GM18519 (cell line): ENCODE measurements around the gene FRMD5.
"Not testable (repeated sequence)": the region's sequence is repeated elsewhere in the genome, so short reads cannot be mapped to it uniquely, and the experiment has no call there.

Experiments used
- ATAC-seq: cut with Tn5 transposase; IDR thresholded peaks from one replicate; pipeline ENCODE4 v1.9.1; 2021; ENCODE audit warnings: mild to moderate bottlenecking, moderate library complexity; ENCODE audit not compliant: unreplicated experiment, low FRiP score

FRMD5 gene

GRCh38 chr15:43873651-43874050 is 321.4 kb downstream of the FRMD5 start:
- ATAC-seq: no peak

GRCh38 chr15:43872416-43873020 is 322.6 kb downstream of the FRMD5 start:
- ATAC-seq: no peak

DNA sequence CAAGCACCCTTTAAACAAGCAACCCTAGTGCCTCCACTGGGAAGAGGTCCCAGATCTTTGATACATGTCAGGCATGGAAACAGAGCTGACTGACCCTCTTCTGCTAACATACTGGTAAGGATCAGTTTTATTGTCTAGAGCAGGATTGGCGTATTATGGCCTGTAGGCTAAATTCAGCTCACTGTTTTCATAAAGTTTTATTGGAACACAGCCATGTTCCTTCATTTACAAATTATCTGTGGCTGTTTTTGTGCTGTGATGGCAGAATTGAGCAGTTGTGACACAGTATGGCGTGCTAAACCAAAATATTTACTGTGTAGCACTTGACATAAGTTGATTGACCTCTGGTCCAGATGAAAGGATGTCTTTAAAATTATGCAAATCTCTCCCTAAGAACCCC is 323.2 kb downstream of the FRMD5 start:
- ATAC-seq: no peak

GRCh38 chr15:43868406-43868805 is 326.7 kb downstream of the FRMD5 start:
- ATAC-seq: no peak

GRCh38 chr15:43867096-43867495 is 328.0 kb downstream of the FRMD5 start:
- ATAC-seq: no peak

DNA sequence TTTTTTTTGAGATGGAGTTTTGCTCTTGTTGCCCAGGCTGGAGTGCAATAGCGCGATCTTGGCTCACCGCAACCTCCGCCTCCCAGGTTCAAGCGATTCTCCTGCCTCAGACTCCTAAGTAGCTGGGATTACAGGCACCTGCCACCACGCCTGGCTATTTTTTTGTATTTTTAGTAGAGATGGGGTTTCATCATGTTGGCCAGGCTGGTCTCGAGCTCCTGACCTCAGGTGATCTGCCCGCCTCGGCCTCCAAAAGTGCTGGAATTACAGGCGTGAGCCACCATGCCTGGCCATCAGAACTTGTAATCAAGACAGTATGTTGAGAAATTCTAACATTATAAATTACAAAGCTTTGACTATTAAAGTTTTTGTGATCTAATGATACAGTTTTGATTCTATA is 328.4 kb downstream of the FRMD5 start:
- not testable (repeated sequence) for ATAC-seq

DNA sequence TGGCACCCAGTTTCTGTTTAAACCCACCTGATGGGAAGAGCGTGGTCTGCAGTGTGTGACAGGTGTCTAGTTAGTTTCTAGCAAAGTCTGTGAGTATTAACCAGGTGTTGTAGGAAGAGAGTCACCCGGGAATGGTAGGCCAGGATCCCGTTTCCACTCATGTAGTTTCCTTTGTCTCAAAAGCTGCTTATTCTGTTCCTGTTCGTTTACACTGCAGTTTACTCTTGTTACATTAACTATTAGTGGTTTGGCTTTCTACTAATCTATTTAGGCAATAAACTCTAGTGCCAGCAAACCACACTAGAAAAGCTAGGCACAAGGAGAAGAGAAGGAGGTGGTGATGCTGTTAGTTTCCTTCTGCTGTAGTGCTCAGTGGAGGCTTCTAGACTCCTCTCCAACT is 335.5 kb downstream of the FRMD5 start:
- no peak for ATAC-seq

- no peak for ATAC-seq
Measured at GRCh38 chr15:43854801-43855200, 340.3 kb downstream of the FRMD5 start.

DNA sequence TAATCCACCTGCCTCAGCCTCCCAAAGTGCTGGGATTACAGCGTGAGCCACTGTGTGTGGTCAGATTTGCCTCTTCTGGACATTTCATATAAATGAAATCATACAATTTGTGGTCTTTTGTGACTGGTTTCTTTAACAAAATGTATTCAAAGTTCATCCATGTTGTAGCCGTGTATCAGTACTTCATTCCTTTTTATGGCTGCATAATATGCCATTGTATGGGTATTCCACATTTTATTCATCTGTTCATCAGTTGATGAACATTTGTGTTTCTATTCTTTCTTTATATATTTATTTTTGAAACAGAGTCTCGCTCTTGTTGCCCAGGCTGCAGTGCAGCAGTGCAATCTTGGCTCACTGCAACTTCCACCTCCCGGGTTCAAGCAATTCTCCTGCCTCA is 342.5 kb downstream of the FRMD5 start:
- no peak for ATAC-seq

- no peak for ATAC-seq
Measured at GRCh38 chr15:43851251-43851650, 343.8 kb downstream of the FRMD5 start.

GRCh38 chr15:43845421-43845820 is 349.6 kb downstream of the FRMD5 start:
- no peak for ATAC-seq

DNA sequence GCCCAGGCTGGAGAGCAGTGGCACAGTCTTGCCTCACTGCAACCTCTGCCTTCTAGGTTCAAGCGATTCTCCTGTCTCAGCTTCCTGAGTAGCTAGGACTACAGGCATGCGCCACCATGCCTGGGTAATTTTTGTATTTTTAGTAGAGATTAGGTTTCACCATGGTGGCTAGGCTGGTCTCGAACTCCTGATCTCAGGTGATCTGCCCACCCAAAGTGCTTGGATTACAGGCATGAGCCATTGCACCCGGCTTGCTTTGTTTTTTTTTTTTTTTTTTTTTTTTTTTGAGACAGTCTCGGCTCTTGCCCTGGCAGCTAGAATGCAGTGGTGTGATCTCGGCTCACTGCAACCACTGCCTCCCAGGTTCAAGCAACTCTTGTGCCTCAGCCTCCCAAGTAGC is 362.6 kb downstream of the FRMD5 start:
- ATAC-seq: not testable (repeated sequence)

DNA sequence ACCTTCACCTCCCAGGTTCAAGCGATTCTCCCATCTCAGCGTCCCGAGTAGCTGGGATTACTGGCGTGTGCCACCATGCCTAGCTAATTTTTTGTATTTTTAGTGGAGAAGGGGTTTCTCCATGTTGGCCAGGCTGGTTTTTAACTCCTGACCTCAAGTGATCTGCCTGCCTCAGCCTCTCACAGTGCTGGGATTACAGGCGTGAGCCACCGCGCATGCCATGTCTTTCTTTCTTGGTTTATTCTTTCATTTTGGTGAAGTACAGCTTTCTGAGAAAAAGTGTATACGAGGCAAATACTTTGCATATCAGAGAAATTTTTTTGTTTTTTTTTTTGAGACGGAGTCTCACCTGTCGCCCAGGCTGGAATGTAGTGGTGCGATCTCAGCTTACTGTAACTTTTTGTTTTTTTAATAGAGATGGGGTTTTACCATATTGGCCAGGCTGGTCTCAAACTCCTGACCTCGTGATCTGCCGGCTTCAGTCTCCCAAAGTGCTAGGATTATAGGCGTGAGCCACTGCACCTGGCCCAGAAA is 363.5 kb downstream of the FRMD5 start:
- not testable (repeated sequence) for ATAC-seq

DNA sequence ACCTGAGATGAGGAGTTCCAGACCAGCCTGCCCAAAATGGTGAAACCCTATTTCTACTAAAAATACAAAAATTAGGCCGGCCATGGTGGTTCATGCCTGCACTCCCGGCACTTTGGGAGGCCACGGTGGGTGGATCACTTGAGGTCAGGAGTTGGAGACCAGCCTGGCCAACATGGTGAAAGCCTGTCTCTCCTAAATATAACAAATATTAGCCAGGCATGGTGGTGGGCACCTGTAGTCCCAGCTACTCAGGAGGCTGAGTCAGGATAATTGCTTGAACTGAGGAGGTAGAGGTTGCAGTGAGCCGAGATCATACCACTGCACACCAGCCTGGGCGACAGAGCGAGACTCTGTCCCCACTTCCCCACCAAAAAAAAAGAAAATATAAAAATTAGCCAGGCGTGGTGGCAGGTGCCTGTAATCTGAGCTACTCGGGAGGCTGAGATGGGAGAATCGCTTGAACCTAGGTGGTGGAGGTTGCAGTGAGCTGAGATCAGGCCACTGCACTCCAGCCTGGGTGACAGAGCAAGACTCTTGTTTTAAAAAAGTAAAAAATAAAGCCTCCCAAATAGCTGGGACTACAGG is 364.3 kb downstream of the FRMD5 start:
- not testable (repeated sequence) for ATAC-seq

DNA sequence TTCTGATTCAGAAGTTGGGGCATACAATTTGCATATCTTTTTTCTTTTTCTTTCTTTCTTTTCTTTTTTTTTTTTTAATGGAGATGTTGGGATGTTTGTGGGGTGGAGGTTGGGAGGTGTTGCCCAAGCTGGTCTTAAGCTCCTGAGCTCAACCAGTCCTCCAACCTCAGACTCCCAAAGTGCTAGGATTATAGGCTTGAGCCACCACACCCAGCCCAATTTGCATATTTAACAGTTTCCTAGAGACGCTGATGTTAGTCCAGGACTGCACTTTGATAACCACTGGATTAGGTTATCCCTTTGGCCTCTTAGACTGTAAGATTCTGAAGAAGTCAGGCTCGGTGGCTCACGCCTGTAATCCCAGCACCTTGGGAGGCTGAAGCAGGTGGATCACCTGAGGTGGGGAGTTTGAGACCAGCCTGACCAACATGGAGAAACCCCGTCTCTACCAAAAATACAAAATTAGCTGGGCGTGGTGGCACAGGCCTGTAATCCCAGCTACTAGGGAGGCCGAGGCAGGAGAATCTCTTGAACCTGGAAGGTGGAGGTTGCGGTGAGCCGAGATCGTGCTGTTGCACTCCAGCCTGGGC is 365.0 kb downstream of the FRMD5 start:
- ATAC-seq: not testable (repeated sequence)

DNA sequence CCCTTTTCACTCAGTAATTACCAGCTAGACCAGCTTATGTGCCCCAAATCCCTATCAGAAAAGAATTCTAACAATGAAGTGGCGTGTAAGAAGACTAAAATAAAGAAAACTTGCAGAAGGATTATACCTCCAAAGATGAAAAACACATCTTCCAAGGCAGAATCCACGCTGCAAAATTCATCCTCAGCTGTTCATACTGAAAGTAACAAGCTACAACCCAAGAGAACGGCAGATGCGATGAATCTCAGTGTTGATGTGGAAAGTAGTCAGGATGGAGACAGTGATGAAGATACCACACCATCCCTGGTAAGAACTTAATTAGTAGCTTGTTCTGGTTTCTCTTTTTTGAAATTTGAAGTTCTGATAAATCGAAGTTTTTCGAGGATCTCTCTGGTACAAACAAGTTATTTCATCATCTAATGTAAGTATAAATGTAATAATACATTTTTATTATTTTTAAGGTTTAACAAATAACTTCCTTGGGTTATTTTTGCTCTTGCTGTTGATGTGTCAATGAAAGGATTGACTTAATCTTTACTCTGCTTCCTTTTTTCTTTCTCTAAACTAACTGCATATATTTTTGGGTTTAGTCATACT is 366.9 kb downstream of the FRMD5 start:
- ATAC-seq: no peak

GRCh38 chr15:43826508-43827341 is 368.3 kb downstream of the FRMD5 start, which contains the start of gene WDR76:
TSS of gene WDR76 (plus strand) at chr15:43827002. CDS start at chr15:43827033, 31 bp downstream.
- no peak for ATAC-seq

DNA sequence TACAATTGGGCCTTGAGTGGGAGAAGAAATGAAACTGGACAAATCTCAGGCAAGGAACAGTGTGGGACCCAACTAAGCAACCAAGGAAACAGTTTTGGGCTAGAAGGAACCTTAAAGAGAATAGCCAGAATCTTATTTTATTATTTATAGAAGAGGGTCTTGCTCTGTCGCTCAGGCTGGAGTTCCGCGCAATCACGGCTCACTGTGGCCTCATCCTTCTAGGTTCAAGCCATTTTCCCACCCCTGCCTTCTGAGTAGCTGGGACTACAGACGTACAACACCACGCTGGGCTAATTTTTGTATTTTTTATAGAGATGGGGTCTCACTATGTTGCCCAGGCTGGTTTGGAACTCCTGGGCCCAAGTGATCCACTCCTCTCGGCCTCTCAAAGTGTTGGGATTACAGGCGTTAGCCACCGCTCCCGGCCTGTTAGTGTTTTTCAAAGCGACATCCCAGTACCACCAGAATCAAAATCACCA is 369.0 kb downstream of the FRMD5 start:
- ATAC-seq: no peak

GRCh38 chr15:43825305-43825704 is 369.8 kb downstream of the FRMD5 start:
- ATAC-seq: not testable (repeated sequence)
